HG02884 (cell line): ENCODE results near the gene SLC28A3.

Source experiments
- ATAC-seq: cut with Tn5 transposase; IDR thresholded peaks from one replicate; pipeline ENCODE4 v1.9.1; 2021; ENCODE audit warnings: mild to moderate bottlenecking, moderate library complexity; ENCODE audit not compliant: unreplicated experiment

The SLC28A3 gene

DNA sequence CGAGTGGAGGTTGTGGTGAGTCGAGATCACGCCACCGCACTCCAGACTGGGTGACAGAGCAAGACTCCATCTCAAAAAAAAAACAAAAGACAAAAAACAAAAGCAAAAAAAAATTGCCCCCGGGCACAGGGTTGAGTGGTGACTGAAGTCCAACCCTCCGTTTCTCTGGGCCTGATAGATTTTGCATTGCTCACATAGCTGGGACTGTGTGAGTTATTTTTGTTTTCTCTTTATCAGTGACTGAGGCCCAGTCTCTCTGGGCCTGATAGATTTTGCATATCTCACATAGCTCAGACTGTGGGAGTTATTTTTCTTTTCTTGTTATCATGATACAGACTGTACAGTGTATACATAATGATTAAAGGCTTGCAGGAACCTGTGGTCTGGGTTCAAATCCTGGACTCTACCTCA lies 2.6 kb upstream of the SLC28A3 start:
- ATAC-seq: no peak

DNA sequence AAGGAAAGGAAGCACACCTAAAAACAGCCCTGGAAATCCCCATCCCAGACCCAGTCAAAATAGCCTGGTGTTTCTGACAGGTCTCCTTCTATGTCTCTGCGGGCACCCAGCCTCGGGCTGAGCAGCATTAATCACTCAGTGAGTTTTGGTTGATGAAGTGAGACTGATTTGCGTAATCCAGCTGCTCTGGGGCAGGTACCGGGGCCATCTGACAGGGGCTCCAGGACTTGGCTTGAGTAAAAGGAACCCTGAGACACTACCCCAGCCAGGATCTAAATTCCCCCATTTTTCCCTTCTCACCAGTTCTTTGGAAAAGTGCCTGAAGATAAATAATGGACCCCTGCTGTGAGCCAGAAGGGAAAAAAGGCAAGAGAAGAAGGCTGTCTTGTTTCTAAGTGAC lies 596 bp downstream of the SLC28A3 start:
- no peak for ATAC-seq

DNA sequence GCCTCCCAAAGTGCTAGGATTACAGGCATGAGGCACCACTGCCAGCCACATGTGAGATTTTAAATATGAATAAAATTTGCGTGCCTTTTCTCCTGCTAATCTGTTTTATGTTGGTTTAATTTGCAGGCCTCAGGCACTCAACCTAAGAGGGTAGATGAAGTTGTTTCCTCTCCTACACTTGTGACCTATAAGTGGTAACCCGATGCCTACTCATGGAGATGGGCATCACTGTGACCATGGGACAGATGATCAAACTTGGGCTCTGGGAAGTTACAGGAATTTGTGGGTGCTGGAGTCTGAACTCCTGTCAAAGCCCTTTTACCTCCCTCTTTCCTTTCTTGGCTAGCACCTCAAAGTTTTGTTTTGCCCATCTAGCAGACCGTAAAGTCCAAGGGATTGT lies 1.1 kb downstream of the SLC28A3 start:
- ATAC-seq: no peak

DNA sequence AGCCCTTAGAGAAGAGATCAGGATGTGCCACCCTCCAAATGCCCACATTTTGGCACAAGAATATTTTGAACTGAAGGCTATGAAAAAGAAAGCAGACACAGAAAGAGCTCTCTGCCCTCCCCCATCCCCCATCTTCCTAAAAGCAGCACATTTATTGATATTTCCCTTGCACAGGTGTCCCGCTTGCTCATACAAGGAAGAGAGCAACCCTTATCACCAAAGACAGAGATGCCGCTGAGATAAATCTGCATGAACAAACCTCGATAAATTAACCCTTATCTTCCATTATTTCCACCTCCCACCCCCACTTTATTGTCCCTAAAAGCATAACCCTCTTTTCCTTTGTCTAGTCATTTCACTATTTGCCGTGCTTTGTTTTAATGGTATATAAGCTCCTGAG lies 1.8 kb downstream of the SLC28A3 start:
- ATAC-seq: no peak

DNA sequence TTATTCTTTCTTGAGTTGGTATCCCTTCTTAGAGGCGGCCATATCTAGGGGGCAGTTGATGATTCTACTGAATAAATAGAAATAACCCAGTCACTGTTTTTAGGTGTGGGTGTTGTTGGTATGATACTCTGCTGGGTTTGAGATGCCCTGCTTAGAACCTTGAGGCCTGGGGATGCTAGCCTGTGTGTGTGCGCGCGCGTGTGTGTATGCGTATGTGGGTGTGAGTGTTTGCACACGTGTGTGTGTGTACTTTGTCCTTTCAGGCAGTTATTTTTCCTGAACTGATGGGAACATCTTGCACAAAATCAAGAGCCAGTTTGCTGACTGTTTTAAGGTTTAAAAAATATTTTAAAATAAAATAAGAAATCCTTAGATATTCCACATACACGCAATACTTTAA lies 3.3 kb downstream of the SLC28A3 start:
- no peak for ATAC-seq

DNA sequence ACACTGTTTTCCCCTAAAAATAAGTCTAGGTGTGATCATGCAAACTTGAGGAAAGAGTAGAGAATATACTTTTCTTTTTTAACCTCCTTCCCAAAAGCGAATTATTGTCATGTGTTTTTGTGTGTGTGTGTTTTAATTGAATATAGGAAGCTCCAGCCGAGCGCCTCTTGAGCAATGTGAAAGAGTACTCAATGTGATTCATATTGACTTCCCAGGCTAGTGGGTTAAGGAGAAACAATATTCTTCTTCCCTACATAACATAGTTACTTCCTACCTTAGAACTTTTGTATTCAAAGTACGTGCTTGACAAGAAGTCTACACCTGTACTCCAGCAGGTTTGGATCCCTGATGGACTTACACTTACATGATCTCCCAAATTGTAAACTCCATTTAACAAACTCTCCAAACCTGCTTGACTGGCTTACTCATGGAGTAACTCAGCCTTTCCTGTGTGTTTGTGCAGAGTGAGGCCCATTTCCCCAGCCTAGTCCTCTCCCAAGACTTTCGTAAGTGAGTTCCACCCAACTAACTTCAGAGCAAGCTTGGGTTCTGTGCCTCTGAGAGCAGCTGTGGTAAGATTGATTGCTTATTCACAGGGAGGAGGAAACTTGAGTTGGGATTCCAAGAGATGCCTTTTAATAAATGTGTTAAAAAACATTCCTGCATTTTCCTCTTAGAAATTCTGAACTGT lies 9.3 kb downstream of the SLC28A3 start:
- ATAC-seq: no peak

DNA sequence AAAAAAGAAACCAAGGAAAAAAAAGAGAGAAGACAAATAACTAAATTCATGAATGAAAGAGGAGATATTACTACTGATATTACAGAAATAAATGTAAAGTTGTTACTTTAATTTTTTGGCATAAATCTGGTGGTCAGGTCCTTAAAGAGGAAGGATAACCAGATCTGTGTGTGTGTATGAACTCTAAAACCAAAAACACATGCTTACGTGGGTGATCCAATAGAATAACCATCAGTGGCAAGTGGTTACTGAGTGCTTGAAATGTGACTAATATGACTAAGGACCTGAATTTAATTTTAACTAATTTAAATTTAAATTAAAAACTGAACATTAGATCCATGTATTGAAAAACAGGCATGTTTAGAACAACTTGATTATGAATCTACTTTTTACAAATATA lies 10.3 kb downstream of the SLC28A3 start:
- ATAC-seq: no peak

DNA sequence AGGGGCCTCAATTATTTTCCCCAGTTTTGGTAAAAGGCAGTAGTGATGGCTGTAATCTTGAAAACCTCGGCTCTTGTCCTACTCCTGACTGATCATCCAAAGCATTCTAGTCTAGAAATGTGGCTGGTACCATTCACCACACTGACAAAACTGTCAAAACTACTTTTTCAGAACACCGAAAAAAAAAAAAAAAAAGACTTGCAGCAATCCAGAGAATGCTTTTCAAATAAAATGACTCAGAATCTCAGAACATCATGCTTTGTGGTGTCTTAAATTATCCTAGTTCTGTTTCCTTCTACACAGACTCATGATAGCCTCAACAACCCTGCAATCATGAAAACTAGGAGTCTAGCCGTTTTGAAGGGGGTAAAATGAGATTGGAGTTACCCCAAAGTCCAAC lies 13.4 kb downstream of the SLC28A3 start:
- no peak for ATAC-seq

DNA sequence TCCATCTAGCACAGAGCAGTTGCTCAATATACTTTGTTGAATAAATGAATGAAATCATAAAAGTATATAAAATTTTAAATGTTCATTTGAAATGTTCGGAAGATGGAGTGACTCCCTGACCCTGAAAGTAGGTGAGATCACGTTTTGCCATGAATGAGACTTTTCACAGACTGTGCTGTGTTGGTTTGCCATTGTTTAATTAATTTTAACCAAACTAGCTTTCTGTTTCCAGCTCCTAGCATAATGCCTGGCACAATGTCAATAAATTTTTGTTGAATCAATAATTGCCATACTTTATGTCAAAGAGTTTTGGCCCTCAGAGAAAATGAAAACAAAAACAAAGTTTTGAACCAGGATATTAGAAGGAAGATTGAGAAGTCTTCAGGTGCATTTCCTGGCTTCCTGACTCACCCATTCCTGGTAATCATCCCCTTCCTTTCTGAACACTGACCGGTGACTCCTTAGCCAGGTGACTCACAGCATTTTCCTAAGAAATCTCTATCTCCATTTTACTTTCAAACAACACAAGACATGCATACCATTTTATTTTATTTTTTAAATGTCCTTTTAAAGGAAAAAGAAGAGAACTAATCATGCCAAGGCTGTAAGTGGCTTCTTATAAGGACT lies 15.1 kb downstream of the SLC28A3 start:
- ATAC-seq: no peak

DNA sequence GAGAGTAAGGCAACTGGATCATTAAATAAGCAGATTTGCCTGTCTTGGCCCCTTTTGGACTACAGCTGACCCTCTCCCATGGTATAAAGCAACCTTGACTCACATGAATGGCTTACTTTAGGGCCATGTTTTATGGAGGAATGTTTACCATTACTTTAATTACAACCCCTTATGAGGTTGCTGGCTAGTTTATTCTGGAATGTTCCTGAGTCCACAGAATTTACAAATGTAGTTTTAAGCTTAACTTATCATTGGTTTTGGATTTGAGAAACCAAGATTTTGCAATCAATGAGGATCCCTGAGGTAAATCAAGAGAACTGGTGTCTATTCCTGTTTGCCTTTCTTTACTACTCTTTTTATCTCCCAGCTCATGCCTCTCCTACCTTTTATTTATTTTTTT lies 15.7 kb downstream of the SLC28A3 start:
- no peak for ATAC-seq

DNA sequence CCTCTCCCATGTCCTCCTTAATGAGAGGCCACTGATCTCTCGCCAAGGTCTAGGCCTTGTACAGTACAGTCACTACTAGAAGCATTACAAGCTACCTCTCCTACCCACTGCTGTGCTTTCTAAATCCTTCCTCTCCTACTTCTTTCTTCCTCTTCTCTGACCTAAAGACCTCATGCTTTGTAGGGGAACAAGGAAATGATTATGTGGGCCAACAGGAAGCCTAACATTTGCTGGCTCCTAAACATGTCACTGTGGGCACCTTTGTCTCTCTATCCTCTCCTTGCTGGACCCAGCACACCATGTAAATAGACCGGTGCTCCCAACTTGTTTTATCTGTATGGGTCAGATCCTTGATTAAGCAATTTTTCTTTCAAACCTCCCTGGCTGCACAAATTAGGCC lies 16.7 kb downstream of the SLC28A3 start:
- no peak for ATAC-seq

DNA sequence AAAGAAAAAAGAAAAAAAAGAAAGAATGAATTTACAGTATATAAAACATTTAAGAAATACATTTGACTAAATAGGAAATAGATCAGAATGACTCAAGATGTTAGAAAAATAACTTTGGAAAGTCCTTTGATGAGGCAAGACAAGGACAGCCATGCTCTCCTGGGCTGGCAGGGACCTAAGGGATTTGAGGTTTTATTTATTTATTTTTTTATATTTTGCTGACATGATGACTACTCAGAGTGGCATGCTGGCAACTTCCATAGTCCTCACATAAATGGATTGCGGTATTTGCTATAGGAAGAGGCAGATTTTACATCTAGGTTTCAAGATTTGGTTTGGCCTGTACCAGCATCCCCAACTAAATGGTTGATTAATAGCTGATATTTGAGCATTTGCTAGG lies 17.7 kb downstream of the SLC28A3 start:
- ATAC-seq: no peak

DNA sequence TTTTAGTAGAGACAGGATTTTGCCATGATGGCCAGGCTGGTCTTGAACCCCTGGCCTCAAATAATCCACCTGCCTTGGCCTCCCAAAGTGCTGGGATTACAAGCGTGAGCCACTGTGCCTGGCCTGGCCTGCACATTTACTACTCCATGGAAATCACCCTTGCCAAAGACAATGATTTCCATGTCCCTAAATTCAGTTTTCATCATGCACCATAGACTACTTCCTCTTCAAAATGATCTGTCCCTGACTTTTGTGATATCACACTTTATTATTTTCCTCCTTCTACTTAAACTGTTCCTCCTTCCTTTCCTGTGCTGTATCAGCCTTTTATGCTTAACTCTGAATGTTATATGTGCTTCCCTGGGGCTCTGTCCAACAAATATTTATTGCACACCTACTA lies 20.3 kb downstream of the SLC28A3 start:
- no peak for ATAC-seq

DNA sequence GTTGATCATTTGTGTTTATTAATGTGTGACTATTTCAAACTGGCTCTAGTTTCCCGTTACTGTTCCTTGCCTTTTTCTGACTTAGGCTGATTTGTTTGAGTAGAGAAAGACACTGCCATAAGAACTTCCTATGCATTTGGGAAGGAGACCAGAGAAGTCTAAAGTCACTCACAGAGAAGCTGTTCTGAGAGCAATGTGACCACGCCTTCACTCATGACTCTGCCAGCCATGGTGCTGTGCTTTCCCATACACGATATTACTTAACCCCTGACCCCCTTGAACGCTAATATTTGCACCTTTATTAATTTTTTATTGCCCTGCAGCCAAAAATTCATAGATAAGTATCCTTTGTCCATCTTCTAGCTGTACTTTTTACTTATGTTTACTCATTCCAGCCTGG lies 20.9 kb downstream of the SLC28A3 start:
- ATAC-seq: no peak

DNA sequence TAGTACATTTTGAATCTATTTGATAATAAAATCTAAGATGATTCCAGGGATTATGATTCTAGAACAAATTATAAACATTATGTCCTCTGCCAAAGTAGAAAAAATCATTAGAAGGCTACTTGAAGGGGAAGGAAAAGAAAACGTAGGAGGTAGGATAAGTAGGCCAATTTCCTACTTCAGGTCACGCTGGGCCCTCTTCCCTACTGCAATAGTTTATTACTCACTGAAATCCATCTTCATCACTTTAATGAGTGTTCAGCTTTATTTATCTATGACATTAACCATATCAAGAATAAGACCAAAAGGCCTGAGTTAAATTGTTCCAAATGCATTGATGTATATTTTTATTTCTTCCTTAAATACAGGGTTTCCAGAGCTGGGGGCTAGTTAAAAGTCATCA lies 21.6 kb downstream of the SLC28A3 start:
- no peak for ATAC-seq

DNA sequence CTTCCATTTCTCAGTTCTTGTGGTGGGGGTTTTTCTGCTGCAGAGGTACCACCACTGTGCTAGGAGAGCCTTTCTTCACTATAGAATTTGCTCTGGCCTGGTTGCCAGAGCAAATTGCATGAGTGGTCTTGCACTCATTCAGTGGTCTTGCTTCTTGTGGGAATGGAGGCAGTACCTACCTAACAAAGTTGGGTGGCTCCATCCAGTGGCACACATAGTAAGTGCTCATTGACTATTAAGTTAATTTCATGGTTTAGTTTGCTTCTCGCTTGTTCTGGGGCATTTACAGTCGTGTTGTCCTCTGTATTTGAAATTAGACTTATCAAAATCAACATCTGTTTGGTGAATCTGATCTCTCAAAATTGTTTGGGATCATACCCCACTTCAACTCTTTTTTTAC lies 23.0 kb downstream of the SLC28A3 start:
- ATAC-seq: no peak

DNA sequence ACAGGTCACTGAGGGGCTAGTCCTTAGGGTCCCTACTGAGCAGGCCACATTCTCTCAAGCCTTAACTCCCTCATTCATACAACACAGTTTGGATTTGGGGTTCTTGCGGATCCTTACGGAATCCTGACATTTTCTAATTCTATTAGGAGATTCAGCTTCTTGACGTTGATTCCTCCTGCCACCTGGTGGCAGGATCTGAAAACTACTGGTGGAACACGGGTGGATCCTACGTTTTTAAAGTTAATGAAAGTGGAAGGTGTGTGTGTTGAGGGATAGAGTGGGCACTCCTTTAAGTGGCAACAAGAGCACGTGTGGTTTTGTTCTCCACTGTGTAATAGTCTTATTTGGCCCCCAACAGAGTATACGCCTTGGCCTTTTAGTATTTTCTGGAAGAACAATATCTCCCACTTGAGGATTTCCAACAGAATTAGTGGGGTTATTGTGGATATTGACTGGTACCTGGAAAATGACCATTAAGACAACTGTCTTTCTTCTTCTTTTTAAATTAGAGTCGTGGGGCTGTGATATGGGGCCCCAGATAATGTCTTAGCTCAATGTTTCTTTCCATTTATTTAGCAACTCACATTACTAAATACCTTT lies 25.2 kb downstream of the SLC28A3 start:
- ATAC-seq: peak; percentile 66

DNA sequence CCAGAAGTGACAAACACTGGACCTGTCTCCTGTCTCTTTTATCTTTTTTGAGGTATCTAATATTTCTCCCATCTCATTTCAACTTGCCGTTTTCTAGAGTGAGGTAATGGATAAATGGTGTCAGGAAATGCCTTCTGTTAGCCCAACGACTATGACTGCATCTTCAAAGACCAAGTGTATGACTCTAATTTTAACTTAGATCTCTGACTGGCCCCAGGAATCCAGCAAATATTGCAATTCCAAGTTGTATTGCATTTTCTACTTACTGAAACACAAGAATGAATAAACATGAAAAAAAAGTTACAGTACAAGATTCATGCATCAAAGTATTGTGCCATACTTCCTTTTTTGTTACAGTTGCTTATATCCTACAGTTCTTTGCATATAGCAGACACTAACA lies 26.3 kb downstream of the SLC28A3 start:
- ATAC-seq: no peak

DNA sequence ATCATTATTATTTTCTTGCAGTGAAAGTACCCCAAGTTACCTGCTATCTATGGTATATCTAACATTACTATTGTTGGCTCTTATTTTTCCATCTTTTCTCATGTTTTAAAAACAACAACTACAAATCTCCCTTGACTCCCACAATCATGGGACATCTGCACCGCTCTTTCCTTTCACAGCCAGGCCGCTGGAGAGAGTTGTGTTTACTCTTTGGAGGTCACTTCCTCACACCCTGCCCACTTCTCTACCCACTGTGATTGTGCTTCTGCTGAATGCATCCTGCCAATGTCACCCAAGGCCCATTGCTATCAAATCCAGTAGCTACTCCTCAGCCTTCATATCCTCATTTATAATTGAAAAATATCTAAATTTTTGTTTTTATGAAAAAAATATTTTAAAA lies 29.7 kb downstream of the SLC28A3 start:
- ATAC-seq: no peak

DNA sequence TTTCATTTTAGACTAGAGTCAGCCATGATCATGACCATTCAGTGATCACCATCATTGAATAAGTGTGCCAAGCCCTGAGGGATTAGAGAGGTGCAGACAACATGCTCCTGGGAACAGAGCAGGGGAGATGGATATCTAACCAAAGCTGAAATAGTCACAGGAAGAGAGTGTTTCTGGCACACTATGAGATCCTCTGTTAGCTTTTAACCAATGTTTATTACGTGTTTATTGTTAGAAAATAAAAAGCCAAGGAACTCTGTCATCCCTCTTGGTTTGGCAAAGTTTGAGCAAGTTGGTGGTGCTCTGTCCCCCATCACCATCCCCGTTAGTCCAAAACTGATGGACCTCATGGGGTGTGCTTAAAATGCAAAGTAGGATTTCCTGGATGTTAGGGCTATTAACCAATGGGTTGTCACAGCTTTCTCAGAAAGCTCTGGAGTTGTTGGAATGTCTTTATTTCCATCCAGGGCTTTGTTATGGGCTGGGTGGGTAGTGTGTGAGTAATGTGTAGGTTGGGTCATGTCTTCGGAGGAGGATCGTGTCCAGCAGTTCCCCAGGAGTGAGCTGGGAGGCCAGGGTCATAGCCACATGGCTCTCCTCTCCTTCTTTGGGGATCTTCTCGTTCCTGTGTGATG lies 34.9 kb downstream of the SLC28A3 start:
- ATAC-seq: no peak

DNA sequence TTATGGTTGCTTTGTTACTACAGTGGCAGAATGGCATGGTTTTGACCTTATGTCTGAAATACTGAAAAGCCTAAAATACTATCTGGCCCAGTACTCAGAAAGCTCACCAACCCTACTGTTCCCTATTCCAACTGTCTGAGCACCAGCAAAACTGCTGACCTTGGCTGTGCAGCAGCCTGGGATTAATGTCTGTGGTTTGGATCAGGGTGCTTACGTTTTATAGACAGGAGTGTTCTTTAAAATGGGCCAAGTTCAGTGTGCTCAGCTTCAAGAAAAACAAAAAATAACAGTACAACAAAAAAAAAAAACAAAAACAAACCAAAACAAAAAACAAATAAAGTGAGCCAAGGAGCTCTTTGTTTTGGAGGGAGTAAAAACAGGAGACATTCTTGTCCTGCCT lies 36.4 kb downstream of the SLC28A3 start:
- ATAC-seq: no peak

DNA sequence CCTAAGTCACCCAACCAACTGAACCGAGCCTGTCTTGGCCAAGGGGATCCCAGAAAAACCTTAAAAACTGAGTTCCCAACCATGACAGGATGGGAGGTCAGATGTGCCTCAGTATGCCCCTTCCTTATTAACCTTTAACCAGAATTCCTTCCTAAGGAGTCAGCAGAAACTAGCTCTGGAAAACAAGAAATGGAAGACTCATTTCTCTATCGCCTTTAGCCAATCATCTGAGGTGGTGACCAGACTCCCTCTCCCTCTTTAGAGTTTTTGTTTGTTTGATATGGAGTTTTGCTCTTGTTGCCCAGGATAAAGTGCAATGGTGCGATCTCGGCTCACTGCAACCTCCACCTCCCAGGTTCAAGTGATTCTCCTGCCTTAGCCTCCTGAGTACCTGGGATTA lies 37.5 kb downstream of the SLC28A3 start:
- ATAC-seq: no peak
